GM19240 (cell line): Measurements from ENCODE around the gene GPR82.
"Not testable (repeated sequence)": the region's sequence is repeated elsewhere in the genome, so short reads cannot be mapped to it uniquely, and the experiment has no call there.

Source experiments
- DNase-seq: peaks from one replicate; pipeline ENCODE4 v3.0.0; 2011; ENCODE audit warnings: low spot score; ENCODE audit not compliant: insufficient read length

Gene GPR82

GRCh38 chrX:41718481-41719235 lies 5.3 kb upstream of the GPR82 start:
- DNase-seq: no peak

DNA sequence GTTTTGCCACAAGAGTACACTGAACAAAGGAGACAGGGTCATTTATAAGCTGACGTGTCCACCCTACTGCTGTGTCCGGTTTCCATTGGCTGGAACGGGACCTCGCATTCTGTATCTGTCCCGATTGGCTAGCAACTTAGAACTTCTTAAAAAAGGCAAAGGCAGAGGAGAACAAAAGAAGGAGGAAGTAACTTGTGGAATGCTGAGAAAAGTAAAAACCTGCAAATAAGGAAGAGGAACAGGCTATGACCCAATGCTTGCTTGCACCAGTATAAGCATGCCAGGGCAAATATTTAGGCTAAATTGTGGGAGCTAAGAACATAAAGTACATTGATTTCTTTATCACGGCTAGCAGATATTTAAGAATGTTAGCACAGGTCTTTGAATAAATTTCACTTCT lies 4.4 kb upstream of the GPR82 start:
- not testable (repeated sequence) for DNase-seq

GRCh38 chrX:41720125-41720779 lies 3.7 kb upstream of the GPR82 start:
- DNase-seq: no peak

DNA sequence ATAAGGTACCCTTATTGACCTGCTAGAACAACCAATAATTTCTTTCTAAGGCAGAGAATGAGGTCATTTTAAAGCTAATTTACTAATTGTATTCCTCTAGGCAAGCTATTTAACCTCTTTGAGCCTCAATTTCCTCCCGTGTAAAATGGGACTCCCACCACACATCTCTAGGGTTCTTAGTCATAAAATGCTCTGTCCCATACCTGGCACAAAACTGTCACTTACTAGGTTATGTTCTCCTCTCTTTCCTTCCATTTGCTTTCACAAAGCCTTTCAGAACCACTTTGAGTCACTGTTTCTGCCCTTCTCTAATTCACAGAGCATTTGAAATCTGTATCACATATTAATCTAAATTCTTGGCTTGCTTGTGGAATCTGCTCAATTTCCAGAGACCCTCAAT lies 2.4 kb upstream of the GPR82 start:
- no peak for DNase-seq

- DNase-seq: no peak
These were observed 1.8 kb upstream of the GPR82 start for GRCh38 chrX:41722214-41722613.

DNA sequence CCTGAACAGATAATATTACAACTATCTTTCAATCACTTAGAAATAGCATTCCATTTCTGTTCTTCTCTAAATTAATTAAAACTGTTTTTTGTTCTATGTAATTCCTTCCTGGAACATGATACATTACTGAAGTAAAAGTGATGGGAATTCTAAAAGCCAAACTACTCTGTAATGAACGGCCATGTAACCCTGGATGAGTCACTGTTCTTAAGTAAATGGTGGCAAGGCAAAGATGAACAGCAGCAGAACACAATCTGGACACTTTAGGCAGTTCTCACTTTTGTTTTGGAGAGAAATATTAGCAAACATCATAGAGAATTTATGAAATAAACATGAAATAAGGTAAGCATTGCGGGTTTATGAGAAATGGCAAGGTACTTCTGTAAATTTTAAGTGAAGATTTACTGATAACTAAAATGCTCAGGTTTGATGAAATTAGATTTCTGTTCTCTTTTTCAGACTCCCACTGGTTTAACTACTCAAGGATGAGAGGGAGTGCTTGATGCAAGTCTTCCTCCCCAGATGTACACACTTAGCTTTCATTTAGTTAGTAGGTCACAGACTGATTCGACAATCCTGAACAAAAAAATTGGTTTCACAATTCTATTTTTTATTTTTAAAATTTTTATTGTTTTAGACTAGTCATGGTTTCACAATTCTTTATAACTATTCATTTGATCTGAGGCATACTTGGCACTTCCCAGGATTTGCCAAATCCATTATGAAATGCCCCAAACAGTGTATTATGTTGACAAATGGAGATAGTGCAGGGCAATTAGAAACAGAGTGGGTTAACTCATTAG lies 964 bp upstream of the GPR82 start:
- DNase-seq: no peak

DNA sequence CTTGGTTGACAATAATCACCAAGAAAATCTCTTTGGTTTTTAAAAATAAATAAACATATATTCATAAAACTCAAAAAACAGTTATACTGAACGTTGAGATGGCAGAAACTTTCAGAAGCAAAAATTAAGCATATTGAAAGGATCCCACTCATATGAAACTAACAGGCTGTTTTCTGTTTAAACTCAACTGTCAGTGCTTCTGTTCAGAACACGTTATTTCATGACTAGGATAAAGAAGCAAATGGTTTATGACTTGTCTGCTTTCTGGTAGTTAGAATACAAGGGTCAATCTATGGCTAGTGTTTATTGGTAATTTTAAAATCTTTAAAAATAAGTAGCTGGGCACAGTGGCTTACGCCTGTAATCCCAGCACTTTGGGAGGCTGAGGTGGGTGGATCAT lies 4.1 kb downstream of the GPR82 start:
- DNase-seq: no peak

GRCh38 chrX:41730081-41730480 lies 6.1 kb downstream of the GPR82 start:
- no peak for DNase-seq

DNA sequence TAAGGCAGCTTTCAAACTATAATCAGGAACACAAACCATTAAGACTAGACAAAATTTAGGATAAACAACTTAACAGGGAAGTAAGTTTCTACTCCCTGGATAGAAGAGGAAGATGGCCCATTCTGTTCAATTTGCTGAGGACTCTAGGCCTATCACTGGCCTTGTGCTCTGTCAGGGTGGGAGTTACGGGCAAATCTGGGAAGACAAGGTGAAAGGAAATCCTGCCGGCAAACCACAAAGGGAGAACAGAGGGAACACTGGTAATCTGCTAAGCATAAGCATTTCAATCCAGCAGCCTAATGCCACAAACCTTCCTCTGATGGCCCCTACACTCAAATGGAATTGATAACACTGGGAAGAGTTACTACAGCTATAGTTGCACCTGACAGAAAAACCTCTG lies 8.3 kb downstream of the GPR82 start:
- no peak for DNase-seq

GRCh38 chrX:41733939-41734338 lies 10.0 kb downstream of the GPR82 start:
- DNase-seq: peak; percentile 24

GRCh38 chrX:41734530-41734929 lies 10.5 kb downstream of the GPR82 start:
- no peak for DNase-seq

GRCh38 chrX:41737065-41737464 lies 13.1 kb downstream of the GPR82 start:
- DNase-seq: no peak

GRCh38 chrX:41739871-41740270 lies 15.9 kb downstream of the GPR82 start:
- DNase-seq: no peak

- no peak for DNase-seq
These were observed 26.7 kb downstream of the GPR82 start for GRCh38 chrX:41750716-41751115.

GRCh38 chrX:41758401-41758800 lies 34.4 kb downstream of the GPR82 start:
- no peak for DNase-seq

- DNase-seq: no peak
These were observed 35.8 kb downstream of the GPR82 start for GRCh38 chrX:41759817-41760216.

DNA sequence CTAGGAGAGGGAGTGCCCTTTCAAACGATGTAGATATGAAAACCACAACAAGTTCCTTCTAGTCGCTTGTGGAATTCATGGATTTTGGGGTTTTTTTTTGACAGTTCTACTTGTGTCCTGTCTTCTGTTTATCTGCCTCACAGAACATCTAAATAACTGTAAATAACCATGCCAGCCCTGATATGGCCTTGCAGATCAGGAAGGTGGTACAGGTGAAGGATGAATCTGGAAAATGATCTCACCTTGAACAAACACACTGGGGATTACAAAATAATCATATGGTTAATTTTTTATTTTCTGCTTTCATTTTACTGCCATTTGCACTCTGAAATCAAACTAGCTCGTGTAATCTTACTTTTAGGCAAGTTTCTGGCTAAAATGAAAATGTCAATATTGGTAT lies 37.2 kb downstream of the GPR82 start:
- DNase-seq: no peak

DNA sequence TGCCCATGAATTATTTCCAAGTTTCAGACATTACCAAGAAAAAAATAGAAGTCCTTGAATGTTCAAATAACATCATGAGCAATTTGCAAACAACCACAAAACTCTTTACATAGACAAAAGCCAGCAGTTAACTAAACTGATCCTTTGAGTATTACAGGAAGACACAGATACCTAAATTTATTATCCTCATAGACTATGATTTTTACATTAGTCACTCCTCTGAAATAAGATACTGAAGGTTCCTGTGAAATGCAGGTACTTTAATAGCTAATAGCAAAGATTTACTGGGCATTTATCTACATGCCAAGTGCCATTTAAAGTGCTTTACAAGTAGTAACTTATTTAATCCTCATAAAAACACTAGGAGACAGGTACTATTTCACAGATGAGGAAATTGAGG lies 37.7 kb downstream of the GPR82 start:
- DNase-seq: no peak

GRCh38 chrX:41779030-41779564 lies 55.1 kb downstream of the GPR82 start:
- DNase-seq: no peak
